Cardiac ventricle fibroblast (primary cell): Measurements from ENCODE around the gene RND2. TPM values are rescaled to one million over a fixed set of nuclear protein-coding genes. Genes with fewer than 3 reads are reported as not detected.

Experiments used
- total RNA-seq: library from RNA; depleted of rRNA; stranded (reverse); fragments of >200 nt; gene quantifications from 2 replicates; pipeline ENCODE4 v1.2.3, GENCODE V29; 2015

RND2 gene, protein sequence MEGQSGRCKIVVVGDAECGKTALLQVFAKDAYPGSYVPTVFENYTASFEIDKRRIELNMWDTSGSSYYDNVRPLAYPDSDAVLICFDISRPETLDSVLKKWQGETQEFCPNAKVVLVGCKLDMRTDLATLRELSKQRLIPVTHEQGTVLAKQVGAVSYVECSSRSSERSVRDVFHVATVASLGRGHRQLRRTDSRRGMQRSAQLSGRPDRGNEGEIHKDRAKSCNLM
- 0.19 and 0.20 TPM in 2 replicates for total RNA-seq

DNA sequence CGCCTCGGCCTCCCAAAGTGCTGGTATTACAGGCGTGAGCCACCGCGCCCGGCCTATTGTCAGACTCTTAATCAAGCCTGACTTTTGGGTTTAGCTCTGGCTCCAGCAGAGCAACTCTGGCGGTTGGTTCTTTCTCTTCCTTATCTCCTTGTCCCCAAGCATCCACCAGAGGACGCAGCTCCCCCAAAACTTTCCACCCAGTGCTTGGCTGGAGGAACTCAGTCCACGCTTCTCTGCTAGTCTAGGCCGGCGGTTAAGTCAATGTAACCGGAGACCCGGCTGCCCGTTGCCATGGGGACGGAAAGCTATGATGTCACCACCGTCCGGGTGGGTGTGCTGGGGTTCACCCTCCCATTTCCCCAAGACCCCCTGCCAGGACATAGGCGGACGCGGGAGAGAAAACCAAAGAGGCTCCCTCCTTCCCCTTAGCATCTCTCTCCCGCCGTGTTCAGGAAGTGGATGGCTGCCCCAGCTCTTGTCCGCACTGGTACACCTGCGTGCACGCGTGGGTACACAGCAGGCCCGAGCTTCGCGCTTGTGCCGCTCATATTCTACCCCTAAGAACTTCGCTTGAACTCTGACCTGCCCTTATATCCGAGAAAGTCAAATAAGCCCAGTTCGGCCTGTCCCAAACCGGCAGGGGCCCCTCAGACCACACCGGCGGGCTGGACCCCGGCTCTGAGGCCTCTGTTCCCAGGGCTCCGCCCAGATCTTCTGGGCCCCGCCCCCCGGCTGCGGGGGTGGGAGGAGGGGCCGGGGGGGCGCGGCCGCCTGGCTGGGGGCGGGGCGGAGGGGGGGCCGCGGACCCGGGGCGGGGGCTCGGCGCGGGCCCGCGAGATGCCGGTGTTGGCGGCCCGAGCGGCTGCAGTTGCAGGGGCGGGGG, at the start of gene RND2:
Gene RND2 (plus strand): TSS at position 825 of the 883 bp plus-strand sequence. CDS start 117 bp downstream, outside the sequence.

DNA sequence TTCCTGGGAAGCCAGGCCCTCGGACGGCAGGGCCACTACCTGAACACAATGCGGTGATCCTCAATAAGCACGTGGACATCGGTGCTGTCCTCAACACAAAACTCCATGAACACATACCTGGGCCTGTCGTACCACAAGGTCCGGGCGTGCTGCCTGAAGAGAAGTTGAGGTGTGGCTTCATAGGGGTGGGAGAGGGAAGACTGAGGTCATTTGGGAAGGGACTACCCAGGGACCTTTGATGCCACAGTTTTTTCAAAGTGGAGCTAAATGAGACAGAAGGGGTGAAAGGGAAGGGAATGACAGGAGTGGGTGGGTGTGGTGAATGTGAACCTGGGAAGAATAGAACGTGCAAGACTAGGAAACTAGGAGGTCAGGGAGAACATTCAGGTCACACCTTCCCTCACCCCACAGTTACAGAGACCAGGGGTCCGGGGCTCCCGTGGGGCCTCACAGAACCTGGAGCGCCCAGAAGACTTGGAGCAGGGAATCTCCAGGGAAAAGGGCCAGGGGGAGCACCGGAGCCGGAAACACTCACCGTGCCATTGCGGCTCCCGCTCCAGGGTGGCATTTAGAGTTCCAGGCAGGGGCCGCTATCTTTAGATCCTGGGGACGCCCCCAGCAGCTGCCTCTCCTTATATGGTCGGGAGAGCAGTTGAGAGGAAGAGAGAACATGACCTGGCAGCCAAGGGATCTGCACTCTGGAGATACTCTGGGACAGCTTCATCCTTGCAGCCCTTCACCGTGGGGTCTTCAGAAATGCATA, 45.3 kb upstream of the RND2 start, which contains the start of gene PTGES3L:
Gene PTGES3L (minus strand): TSS at position 570 of the 763 bp plus-strand sequence. CDS start 27 bp downstream, at position 543.

DNA sequence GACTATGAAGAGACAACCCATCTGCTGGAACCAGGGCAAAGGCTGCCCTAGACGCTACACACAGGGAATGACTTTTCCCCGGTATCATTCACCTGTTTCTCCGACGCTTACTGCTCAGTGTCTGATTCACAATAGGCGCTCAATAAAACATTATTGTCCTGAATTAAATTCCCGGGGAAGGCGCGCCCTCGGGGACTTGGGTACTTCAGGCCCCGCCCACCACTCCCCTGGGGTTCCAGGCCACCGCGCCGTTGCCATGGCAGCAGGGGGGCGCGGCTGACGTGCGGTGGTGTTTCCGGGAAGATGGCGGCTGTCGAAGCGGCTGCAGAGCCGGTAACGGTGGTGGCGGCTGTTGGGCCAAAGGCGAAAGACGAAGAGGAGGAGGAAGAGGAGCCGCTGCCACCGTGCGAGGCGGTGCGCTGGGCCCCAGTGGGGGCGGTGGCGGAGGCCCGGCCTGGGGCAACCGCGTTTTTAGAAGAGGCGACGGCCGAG, 44.7 kb upstream of the RND2 start, which contains the start of gene RUNDC1:
Gene RUNDC1 (plus strand): TSS at position 292 of the 492 bp plus-strand sequence. CDS start 12 bp downstream, at position 304.

DNA sequence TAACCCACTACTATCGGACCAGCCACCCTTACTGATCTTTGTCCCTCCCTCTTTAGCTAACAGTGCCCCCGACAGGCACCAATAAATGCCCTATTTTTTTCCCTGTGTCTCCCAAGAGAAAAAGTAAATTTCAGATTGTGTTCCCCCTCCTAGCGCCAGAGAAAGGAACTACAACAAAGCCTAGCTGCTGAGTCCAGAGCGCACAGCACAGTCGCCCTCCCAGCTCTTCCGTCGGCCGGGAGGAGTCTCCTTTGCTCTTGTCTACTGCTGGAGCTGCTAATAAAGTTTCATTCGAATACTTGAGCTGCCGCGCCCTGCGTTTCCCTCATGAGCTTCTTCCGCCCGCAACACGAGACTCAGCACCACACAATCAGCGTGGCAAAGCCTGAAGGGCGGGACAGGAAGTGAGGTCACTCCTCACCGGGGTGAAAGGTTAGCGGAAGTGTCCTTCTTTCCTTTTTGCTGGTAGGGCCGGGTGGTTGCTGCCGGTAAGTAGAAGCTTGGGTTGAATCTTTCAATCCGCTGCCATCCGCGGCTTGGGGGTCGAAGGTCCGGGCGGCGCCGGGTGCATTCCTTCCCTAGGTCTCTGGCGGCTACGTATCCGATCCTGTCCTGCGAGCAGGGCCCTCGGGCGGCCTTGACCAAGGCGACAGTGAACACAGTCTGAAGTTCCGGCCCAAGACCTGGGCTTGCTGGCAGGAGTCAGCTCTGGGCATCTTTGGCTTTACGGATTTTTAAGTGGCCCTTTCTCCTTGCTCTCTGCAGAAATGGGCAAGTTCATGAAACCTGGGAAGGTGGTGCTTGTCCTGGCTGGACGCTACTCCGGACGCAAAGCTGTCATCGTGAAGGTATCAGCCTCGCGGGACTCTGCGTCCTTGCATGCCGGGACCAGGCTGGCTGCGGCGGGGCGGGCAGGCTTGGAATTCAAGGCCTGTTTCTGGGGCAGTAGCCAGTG, 26.8 kb upstream of the RND2 start, which contains the start of gene RPL27:
Gene RPL27 (plus strand): TSS at position 436 of the 955 bp plus-strand sequence. CDS start 332 bp downstream, at position 768.

DNA sequence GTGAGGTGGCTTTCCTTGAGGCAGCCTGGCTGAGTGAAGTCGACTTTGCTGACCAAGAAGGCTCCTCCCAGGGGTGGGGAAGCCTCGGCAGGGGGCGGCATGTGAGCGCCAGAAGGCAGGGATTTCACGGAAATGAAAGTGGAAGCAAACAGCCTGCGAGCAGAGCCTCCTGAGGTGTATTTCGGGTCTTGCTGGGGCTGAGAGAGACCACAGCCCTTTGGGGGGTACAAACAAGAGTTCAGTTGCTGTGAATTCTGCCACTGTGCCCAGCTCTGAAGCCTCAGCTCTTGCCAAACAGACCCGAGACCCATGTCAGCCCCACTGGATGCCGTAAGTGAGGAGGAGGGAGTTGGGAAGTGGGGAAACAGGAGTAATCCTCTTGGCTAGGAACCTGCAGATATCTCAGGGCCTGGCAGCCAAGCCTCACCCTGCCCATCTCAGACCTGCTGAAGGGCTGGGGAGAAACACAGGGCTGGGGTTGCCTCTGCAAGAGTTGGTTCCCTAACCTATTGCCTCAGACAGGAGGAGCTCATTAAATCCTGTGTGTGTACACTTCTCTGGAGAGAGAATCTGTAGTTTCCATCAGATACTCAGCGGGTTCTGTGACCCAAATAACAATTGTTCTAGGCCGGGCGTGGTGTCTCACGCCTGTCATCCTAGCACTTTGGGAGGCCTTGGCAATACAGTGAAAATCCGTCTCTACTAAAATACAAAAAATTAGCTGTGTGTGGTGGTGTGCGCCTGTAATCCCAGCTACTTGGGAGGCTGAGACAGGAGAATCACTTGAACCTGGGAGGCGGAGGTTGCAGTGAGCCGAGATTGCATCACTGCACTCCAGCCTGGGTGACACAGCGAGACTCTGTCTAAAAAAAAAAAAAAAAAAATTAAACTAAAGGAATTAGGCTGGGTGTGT, 18.1 kb upstream of the RND2 start, which contains the start of gene IFI35:
Gene IFI35 (plus strand): TSS at position 146 of the 913 bp plus-strand sequence. CDS start 164 bp downstream, at position 310.

DNA sequence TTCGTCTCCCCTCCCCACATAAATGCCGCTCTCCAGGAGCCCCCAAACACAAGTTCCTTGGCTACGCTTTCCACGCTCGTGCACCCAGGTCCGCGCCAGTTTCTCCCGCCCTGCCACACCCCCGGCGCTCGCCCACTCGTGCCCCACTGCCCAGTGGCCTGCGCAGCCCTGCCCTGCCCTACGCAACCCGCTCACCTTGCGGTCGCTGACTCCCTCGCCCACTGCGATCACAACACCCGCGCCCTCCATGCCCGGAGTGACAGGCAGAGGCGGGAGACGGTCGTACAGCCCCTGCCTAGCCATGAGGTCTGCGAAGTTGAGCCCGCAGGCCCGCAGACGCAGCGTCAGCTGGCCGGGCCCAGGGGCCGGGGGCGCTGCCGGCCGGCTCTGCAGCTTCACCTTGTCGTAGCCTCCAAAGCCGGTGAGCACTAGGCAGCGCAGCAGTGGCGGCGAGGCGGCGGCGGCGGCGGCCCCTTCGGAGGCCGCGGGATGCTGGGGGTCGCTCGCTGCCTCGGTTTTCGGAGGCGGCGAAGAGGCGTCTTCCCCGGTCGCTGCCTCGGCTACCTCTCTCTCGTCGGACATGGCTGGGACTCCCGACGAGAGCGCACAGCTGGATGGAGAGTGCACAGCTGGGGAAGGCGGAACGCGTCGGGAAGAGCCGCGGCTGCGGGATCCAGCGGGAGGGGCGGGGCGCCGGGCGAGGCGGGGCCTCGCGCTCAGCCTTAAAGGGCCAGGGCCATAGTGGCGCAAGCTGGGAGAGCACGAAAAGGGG, 3.1 kb upstream of the RND2 start, which contains the start of gene VAT1:
Gene VAT1 (minus strand): TSS at position 645 of the 772 bp plus-strand sequence. CDS start 63 bp downstream, at position 582.

Other genes starting within 250 kb of the RND2 start
- gene WNK4, start 244.6 kb upstream of the RND2 start, total RNA-seq, result 1.4 and 1.5 TPM in 2 replicates
- gene COA3, start 226.5 kb upstream of the RND2 start, total RNA-seq, result 46.9 and 82.1 TPM in 2 replicates
- gene CNTD1, start 226.4 kb upstream of the RND2 start, total RNA-seq, result not detected in 2 replicates
- 57.2 and 68.1 TPM in 2 replicates for gene BECN1, start 200.9 kb upstream of the RND2 start, total RNA-seq
- 61.2 and 74.0 TPM in 2 replicates for gene PSME3, start 191.8 kb upstream of the RND2 start, total RNA-seq
- 0.34 and 1.4 TPM in 2 replicates for gene AOC2, start 180.7 kb upstream of the RND2 start, total RNA-seq
- 3.3 and 6.3 TPM in 2 replicates for gene AOC3, start 174.0 kb upstream of the RND2 start, total RNA-seq
- not detected in 2 replicates for gene G6PC1, start 124.4 kb upstream of the RND2 start, total RNA-seq
- 23.8 and 28.5 TPM in 2 replicates for gene AARSD1, start 60.8 kb upstream of the RND2 start, total RNA-seq
- not detected in 2 replicates for gene PTGES3L, start 45.2 kb upstream of the RND2 start, total RNA-seq
- gene RUNDC1, start 44.7 kb upstream of the RND2 start, total RNA-seq, result 7.2 and 9.4 TPM in 2 replicates
- gene RPL27, start 26.8 kb upstream of the RND2 start, total RNA-seq, result 1,508 and 1,514 TPM in 2 replicates
- 33.2 and 40.8 TPM in 2 replicates for gene IFI35, start 18.4 kb upstream of the RND2 start, total RNA-seq
- gene VAT1, start 2.8 kb upstream of the RND2 start, total RNA-seq, result 154 and 167 TPM in 2 replicates
- 2.4 and 3.7 TPM in 2 replicates for gene BRCA1, start 100.1 kb downstream of the RND2 start, total RNA-seq
- 70.3 and 75.9 TPM in 2 replicates for gene NBR1, start 146.0 kb downstream of the RND2 start, total RNA-seq
- 1.5 and 2.0 TPM in 2 replicates for gene TMEM106A, start 186.6 kb downstream of the RND2 start, total RNA-seq
- not detected in 2 replicates for gene CCDC200, start 203.4 kb downstream of the RND2 start, total RNA-seq
- not detected in 2 replicates for gene RNU2-1, start 208.7 kb downstream of the RND2 start, total RNA-seq